PC-9 (cell line): ENCODE measurements around the gene PAPSS2. TPM values are rescaled to one million over a fixed set of nuclear protein-coding genes. Genes with fewer than 3 reads are reported as not detected.

Source experiments
- BruUV-seq: library from RNA; stranded (reverse); fragments of 400-500 nt; replicated peaks from 2 replicates; lab custom pipeline; 2021; lab: Mats Ljungman, UMichigan
- CTCF ChIA-PET: fragments of 300-600 bp; sonication (Branson Sonifier 250); formaldehyde crosslinking; loops from one replicate; lab custom pipeline; 2022; ENCODE audit warnings: antibody characterized with exemption; lab: Charles Lee
- POLR2A ChIA-PET: fragments of 300-600 bp; sonication (Branson Sonifier 250); formaldehyde crosslinking; loops from one replicate; lab custom pipeline; 2022; ENCODE audit warnings: antibody characterized with exemption; ENCODE audit not compliant: unreplicated experiment; lab: Charles Lee
- DNase-seq, 2 experiments: peaks; one replicate each; pipeline versions ENCODE4 v3.0.0 to v3.0.0-alpha.2; 2015 to 2022; ENCODE audit warnings: mixed read lengths in 1 of 2
- H2AFZ ChIP-seq: fragments of 200-600 bp; sonication (generic); 2 replicates; pipeline ENCODE4 v1.8.1; 2017; ENCODE audit warnings: antibody characterized with exemption
- H3F3A ChIP-seq: fragments of 200-600 bp; sonication (generic); 2 replicates; pipeline ENCODE4 v1.8.1; 2017; ENCODE audit warnings: antibody characterized with exemption, mild to moderate bottlenecking, low read depth; ENCODE audit not compliant: insufficient read depth
- H3K27ac ChIP-seq: fragments of 200-600 bp; sonication (generic); 2 replicates; pipeline ENCODE4 v1.6.1; 2016; ENCODE audit warnings: mixed run types
- H3K27me3 ChIP-seq: fragments of 200-600 bp; sonication (generic); 2 replicates; pipeline ENCODE4 v1.6.1; 2016; ENCODE audit warnings: low read depth, mixed run types; ENCODE audit not compliant: insufficient read depth
- H3K36me3 ChIP-seq: fragments of 200-600 bp; sonication (generic); 2 replicates; pipeline ENCODE4 v1.6.1; 2016; ENCODE audit warnings: low read depth, mixed run types
- H3K4me1 ChIP-seq: fragments of 200-600 bp; sonication (generic); replicated peaks from 2 replicates; pipeline ENCODE4 v1.6.1; 2016; ENCODE audit warnings: mixed run types; ENCODE audit not compliant: insufficient read depth
- H3K4me2 ChIP-seq: fragments of 200-600 bp; sonication (generic); 2 replicates; pipeline ENCODE4 v1.6.1; 2017; ENCODE audit warnings: mixed run types
- H3K4me3 ChIP-seq: fragments of 200-600 bp; sonication (generic); 2 replicates; pipeline ENCODE4 v1.6.1; 2016; ENCODE audit warnings: mixed run types
- H3K79me2 ChIP-seq: fragments of 200-600 bp; sonication (generic); 2 replicates; pipeline ENCODE4 v1.6.1; 2017; ENCODE audit warnings: low read depth, mixed run types
- H3K9me2 ChIP-seq: fragments of 200-600 bp; sonication (generic); 2 replicates; pipeline ENCODE4 v1.8.1; 2017; ENCODE audit warnings: mild to moderate bottlenecking; ENCODE audit not compliant: insufficient read depth
- H3K9me3 ChIP-seq: fragments of 200-600 bp; sonication (generic); 2 replicates; pipeline ENCODE4 v1.8.1; 2016; ENCODE audit warnings: low read depth; ENCODE audit not compliant: insufficient read depth
- H4K20me1 ChIP-seq: fragments of 200-600 bp; sonication (generic); 2 replicates; pipeline ENCODE4 v1.8.1; 2017; ENCODE audit not compliant: insufficient read depth
- EZH2 ChIP-seq: fragments of 200-600 bp; sonication (generic); IDR thresholded peaks from 2 replicates; pipeline ENCODE4 v1.8.0; 2017; ENCODE audit warnings: antibody characterized with exemption, low read depth
- intact Hi-C: fragments of 100-400 bp; cut with micrococcal nuclease; formaldehyde crosslinking; loops from one replicate; pipeline ENCODE4 v1.10.0; 2022; ENCODE audit not compliant: unreplicated experiment
- total RNA-seq: library from RNA; stranded (reverse); gene quantifications from 2 replicates; pipeline ENCODE4 v1.2.3, GENCODE V29; 2021
- TF ChIP-seq, protein P1 (sequence below): fragments of 200-600 bp; sonication (generic); conservative IDR thresholded peaks from 2 replicates; pipeline ENCODE4 v1.6.1; 2017; ENCODE audit warnings: mixed run types, antibody characterized with exemption, mild to moderate bottlenecking, moderate library complexity

The PAPSS2 gene
- total RNA-seq, 1 experiment from 2014 or later: 37.4 TPM

GRCh38 chr10:87696922-87697745 lies 37.5 kb downstream of the PAPSS2 start:
- no peaks in the 10 kb centered on the region for H3K9me3 ChIP-seq
- no peak overlapping the region for H2AFZ ChIP-seq
- no peak overlapping the region for H3K27ac ChIP-seq
- H4K20me1 ChIP-seq: no peaks in the 10 kb centered on the region
- H3K4me1 ChIP-seq: peaks cover 12% of the 10 kb centered on the region
- H3K36me3 ChIP-seq: no peaks in the 10 kb centered on the region
- intact Hi-C loops: no loop called here
- CTCF ChIA-PET: no interaction called here
- no peaks in the 10 kb centered on the region for H3K79me2 ChIP-seq
- no peak overlapping the region for H3K4me2 ChIP-seq
- no peak for TF ChIP-seq EZH2
- TF ChIP-seq, protein P1, sequence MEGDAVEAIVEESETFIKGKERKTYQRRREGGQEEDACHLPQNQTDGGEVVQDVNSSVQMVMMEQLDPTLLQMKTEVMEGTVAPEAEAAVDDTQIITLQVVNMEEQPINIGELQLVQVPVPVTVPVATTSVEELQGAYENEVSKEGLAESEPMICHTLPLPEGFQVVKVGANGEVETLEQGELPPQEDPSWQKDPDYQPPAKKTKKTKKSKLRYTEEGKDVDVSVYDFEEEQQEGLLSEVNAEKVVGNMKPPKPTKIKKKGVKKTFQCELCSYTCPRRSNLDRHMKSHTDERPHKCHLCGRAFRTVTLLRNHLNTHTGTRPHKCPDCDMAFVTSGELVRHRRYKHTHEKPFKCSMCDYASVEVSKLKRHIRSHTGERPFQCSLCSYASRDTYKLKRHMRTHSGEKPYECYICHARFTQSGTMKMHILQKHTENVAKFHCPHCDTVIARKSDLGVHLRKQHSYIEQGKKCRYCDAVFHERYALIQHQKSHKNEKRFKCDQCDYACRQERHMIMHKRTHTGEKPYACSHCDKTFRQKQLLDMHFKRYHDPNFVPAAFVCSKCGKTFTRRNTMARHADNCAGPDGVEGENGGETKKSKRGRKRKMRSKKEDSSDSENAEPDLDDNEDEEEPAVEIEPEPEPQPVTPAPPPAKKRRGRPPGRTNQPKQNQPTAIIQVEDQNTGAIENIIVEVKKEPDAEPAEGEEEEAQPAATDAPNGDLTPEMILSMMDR: no peak
- H3F3A ChIP-seq: peaks cover 7% of the 10 kb centered on the region; the same call in 1 of the 2 replicates
- no peaks in the 10 kb centered on the region for H3K27me3 ChIP-seq
- no peak overlapping the region for H3K4me3 ChIP-seq
- POLR2A ChIA-PET: no interaction called here
- BruUV-seq: no TSS peak
- no peaks in the 10 kb centered on the region for H3K9me2 ChIP-seq
- DNase-seq: no peak

DNA sequence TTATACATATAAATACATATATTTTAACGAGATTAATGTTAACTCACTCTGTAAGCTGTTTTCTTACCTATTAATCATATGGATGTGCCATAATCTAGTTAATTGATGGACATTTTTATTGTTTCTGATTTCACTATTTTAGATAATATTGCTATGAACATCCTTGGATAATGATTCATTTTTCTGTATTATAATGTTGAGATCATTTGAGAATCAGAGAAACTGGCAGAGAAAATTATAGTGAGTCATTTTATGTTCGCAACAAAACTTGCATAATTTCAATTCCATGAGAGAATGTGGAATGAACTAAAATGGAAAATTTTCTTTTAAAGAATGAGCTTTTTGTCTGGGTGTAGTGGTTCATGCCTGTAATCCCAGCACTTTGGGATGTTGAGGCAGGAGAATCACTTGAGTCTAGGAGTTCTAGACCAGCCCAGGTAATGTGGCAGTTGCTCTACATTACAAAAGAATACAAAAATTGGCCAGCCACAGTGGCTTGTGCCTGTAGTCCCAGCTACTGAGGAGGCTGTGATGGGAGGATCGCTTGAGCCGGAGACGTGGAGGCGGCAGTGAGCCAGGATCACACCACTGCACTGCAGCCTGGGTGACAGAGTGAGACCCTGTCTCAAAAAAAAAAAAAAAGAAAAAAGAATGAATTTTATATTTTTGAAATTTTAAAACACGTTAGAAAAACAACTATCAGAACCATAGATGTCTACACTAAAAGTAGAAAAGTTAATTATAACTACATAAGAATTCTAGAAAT lies 40.5 kb downstream of the PAPSS2 start:
- Histone ChIP-seq H3K27me3 (no peaks in the 10 kb centered on the region), H3K4me3 (no peak overlapping the region), H3F3A (peaks cover 9% of the 10 kb centered on the region; the same call in 1 of the 2 replicates), H2AFZ (no peak overlapping the region), H4K20me1 (no peaks in the 10 kb centered on the region), H3K9me2 (no peaks in the 10 kb centered on the region), H3K4me1 (peaks cover 18% of the 10 kb centered on the region), H3K27ac (no peak overlapping the region), H3K9me3 (no peaks in the 10 kb centered on the region), H3K79me2 (no peaks in the 10 kb centered on the region), H3K36me3 (no peaks in the 10 kb centered on the region), H3K4me2 (no peak overlapping the region)
- DNase-seq: no peak
- no TSS peak for BruUV-seq
- CTCF ChIA-PET: no interaction called here
- POLR2A ChIA-PET: interaction anchor here (0.7 kb wide), 1 partner anchor 10 kb away, joined by 4 read pairs; no protein-coding TSS in a partner anchor
- intact Hi-C loops: no loop called here
- TF ChIP-seq, protein P1: no peak
- no peak for TF ChIP-seq EZH2

DNA sequence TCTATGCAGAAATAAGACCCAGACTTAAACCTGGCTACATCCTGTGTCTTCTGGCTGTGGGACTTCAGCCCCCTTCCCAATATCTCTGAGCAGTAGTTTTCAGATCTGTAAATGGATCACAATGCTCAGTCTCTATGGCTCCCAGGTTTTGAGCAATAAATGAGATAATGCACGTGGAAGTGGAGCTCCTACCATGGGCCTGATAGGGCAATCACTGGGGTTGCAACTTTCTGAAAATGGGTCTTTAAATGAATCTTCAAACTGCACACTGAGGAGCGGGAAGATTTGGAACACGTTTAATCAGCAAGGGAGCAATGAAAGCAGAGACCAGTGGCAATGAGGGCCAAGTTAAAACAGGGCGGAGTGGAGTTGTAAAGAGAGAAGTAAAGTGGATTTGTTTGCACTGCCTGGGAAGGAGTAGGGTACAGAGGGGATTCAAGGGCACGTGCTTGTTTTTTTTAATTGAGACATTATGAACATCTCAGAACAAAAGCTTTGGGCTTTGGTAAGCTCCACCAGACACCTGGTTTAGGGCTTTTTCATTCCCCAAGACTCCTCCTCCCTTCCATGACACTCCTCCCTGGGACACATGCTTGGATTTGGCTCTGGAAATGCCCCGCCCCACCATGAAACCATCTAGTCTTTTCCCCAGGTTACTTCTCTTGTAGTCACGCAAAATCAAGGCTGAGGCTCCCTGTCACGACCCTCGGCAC lies 42.7 kb downstream of the PAPSS2 start:
- no peak overlapping the region for H2AFZ ChIP-seq
- no peaks in the 10 kb centered on the region for H3K9me3 ChIP-seq
- ChIA-PET POLR2A (no interaction called here), CTCF (no interaction called here)
- H3K4me2 ChIP-seq: no peak overlapping the region
- peaks cover 9% of the 10 kb centered on the region; the same call in 1 of the 2 replicates for H3F3A ChIP-seq
- intact Hi-C loops: no loop called here
- no peaks in the 10 kb centered on the region for H3K27me3 ChIP-seq
- H3K4me3 ChIP-seq: no peak overlapping the region
- TF ChIP-seq EZH2: no peak
- TF ChIP-seq, protein P1: no peak
- no peaks in the 10 kb centered on the region for H3K79me2 ChIP-seq
- H3K9me2 ChIP-seq: no peaks in the 10 kb centered on the region
- H3K36me3 ChIP-seq: no peaks in the 10 kb centered on the region
- H3K4me1 ChIP-seq: peaks cover 24% of the 10 kb centered on the region
- DNase-seq: no peak
- no peak overlapping the region for H3K27ac ChIP-seq
- H4K20me1 ChIP-seq: no peaks in the 10 kb centered on the region
- no TSS peak for BruUV-seq
